Esophagus (tissue), 2 donors: ENCODE data around the gene SDC4. TPM values are rescaled to one million over a fixed set of nuclear protein-coding genes. Genes with fewer than 3 reads are reported as not detected.
A peak's percentile ranks its signal among the peaks of the same experiment; 100 is the strongest.

ENCODE experiments used
- H3K27ac ChIP-seq, 2 donors: one replicate each; pipeline ENCODE4 v1.5.1; 2013; ENCODE audit warnings: low read depth in 2 of 2, mild to moderate bottlenecking in 2 of 2, inconsistent platforms in 1 of 2, low read length in 1 of 2, moderate library complexity in 1 of 2
- H3K27me3 ChIP-seq, 2 donors: one replicate each; pipeline ENCODE4 v1.6.1; 2013; ENCODE audit warnings: low read length in 2 of 2, control low read depth in 1 of 2, mild to moderate bottlenecking in 1 of 2; ENCODE audit not compliant: insufficient read depth in 2 of 2, control insufficient read depth in 1 of 2
- H3K36me3 ChIP-seq, 2 donors: one replicate each; pipeline ENCODE4 v1.6.1; 2013; ENCODE audit warnings: low read length in 1 of 2; ENCODE audit not compliant: control insufficient read depth in 2 of 2, insufficient read depth in 2 of 2
- H3K4me1 ChIP-seq, 2 donors: one replicate each; pipeline ENCODE4 v1.6.1; 2013; ENCODE audit warnings: low read length in 1 of 2; ENCODE audit not compliant: control insufficient read depth in 2 of 2, insufficient read depth in 2 of 2
- H3K4me3 ChIP-seq, 2 donors: one replicate each; pipeline ENCODE4 v1.5.1; 2013; ENCODE audit warnings: low read length in 2 of 2, mild to moderate bottlenecking in 2 of 2, low read depth in 1 of 2, moderate library complexity in 1 of 2
- H3K9me3 ChIP-seq, 2 donors: one replicate each; pipeline ENCODE4 v1.6.1; 2013; ENCODE audit warnings: mild to moderate bottlenecking in 2 of 2, low read depth in 1 of 2, low read length in 1 of 2, moderate library complexity in 1 of 2; ENCODE audit not compliant: control insufficient read depth in 2 of 2, insufficient read depth in 1 of 2
- WGBS, 2 donors: extraction: QIAGEN DNeasy Blood & Tissue Kit; methylation state at CpG; one replicate each; pipeline ENCODE4 v1.1.7; 2013; 5-methylcytosine and 5-hydroxymethylcytosine counted together
- polyA plus RNA-seq, 2 donors: library from polyadenylated mRNA; stranded (reverse); fragments of 200-250 nt; gene quantifications; one replicate each; pipeline ENCODE4 v1.2.3, GENCODE V29; 2013
- donor health status: healthy with polysubstance abuse.
- donor health status: Bipolar disorder and iron deficiency.

The SDC4 gene
- polyA plus RNA-seq, 2 donors: 49.4 to 64.6 TPM

GRCh38 chr20:45304464-45304999, 43.7 kb downstream of the SDC4 start:
- peaks cover 0 to 2% of the 10 kb centered on the region in 2 donors for H3K27me3 ChIP-seq
- H3K36me3 ChIP-seq: no peaks in the 10 kb centered on the region
- H3K4me1 ChIP-seq: peaks cover 0 to 7% of the 10 kb centered on the region in 2 donors
- no peak overlapping the region for H3K4me3 ChIP-seq
- no peak overlapping the region for H3K27ac ChIP-seq
- H3K9me3 ChIP-seq: peaks cover 0 to 2% of the 10 kb centered on the region in 2 donors
- 73 to 84% methylated on average over 43 of the region's 43 CpGs for WGBS, 2 donors

GRCh38 chr20:45303586-45304463, 44.4 kb downstream of the SDC4 start:
- Histone ChIP-seq H3K4me3 (no peak overlapping the region), H3K36me3 (no peaks in the 10 kb centered on the region), H3K9me3 (peaks cover 0 to 2% of the 10 kb centered on the region in 2 donors), H3K27ac (no peak overlapping the region), H3K4me1 (peaks cover 0 to 7% of the 10 kb centered on the region in 2 donors), H3K27me3 (peaks cover 0 to 2% of the 10 kb centered on the region in 2 donors)
- 51 to 75% methylated on average over 42 to 47 of the region's 47 CpGs for WGBS, 2 donors

GRCh38 chr20:45301824-45302271, 46.4 kb downstream of the SDC4 start:
- H3K27me3 ChIP-seq: peaks cover 0 to 2% of the 10 kb centered on the region in 2 donors
- H3K36me3 ChIP-seq: no peaks in the 10 kb centered on the region
- peaks cover 0 to 3% of the 10 kb centered on the region in 2 donors for H3K4me1 ChIP-seq
- no peak overlapping the region for H3K4me3 ChIP-seq
- H3K27ac ChIP-seq: no peak overlapping the region
- peaks cover 0 to 2% of the 10 kb centered on the region in 2 donors for H3K9me3 ChIP-seq
- 77 to 84% methylated on average over 5 of the region's 5 CpGs for WGBS, 2 donors

- H3K36me3 ChIP-seq: no peaks in the 10 kb centered on the region
- H3K27me3 ChIP-seq: peaks cover 0 to 2% of the 10 kb centered on the region in 2 donors
Observed at GRCh38 chr20:45300961-45301360, 47.3 kb downstream of the SDC4 start.

GRCh38 chr20:45299786-45300185, 48.4 kb downstream of the SDC4 start:
- peaks cover 0 to under 1% of the 10 kb centered on the region in 2 donors for H3K27me3 ChIP-seq
- H3K4me3 ChIP-seq: no peak overlapping the region
- H3K36me3 ChIP-seq: no peaks in the 10 kb centered on the region
- H3K27ac ChIP-seq: no peak overlapping the region
- WGBS, 2 donors: 91 to 93% methylated on average over 6 of the region's 6 CpGs
- H3K4me1 ChIP-seq: no peaks in the 10 kb centered on the region
- H3K9me3 ChIP-seq: peaks cover 0 to 2% of the 10 kb centered on the region in 2 donors

More at GRCh38 chr20:45300961-45301360, 47.3 kb downstream of the SDC4 start:
- WGBS, 2 donors: 43 to 46% methylated on average over 4 of the region's 4 CpGs
- Histone ChIP-seq H3K27ac (no peak overlapping the region), H3K4me1 (no peaks in the 10 kb centered on the region), H3K9me3 (peaks cover 0 to 2% of the 10 kb centered on the region in 2 donors), H3K4me3 (no peak overlapping the region)

- Histone ChIP-seq H3K9me3 (no peaks in the 10 kb centered on the region), H3K36me3 (no peaks in the 10 kb centered on the region), H3K27ac (no peak overlapping the region), H3K4me1 (no peaks in the 10 kb centered on the region), H3K4me3 (no peak overlapping the region), H3K27me3 (no peaks in the 10 kb centered on the region)
- WGBS, 2 donors: 92 to 93% methylated on average over 48 to 52 of the region's 52 CpGs
Observed at GRCh38 chr20:45297786-45298497, 50.3 kb downstream of the SDC4 start.

- Histone ChIP-seq H3K4me1 (no peaks in the 10 kb centered on the region), H3K27me3 (no peaks in the 10 kb centered on the region), H3K9me3 (no peaks in the 10 kb centered on the region), H3K27ac (no peak overlapping the region), H3K36me3 (no peaks in the 10 kb centered on the region), H3K4me3 (no peak overlapping the region)
- WGBS, 2 donors: 93 to 100% methylated on average over 1 of the region's 1 CpG
Observed at GRCh38 chr20:45294659-45295058, 53.6 kb downstream of the SDC4 start.

- H3K27ac ChIP-seq: no peak overlapping the region
- no peaks in the 10 kb centered on the region for H3K36me3 ChIP-seq
- H3K4me3 ChIP-seq: peak overlapping the region in 1 of 2 donors; percentile 53
- H3K27me3 ChIP-seq: no peaks in the 10 kb centered on the region
- WGBS, 2 donors: 55 to 60% methylated on average over 5 of the region's 5 CpGs
- H3K4me1 ChIP-seq: no peaks in the 10 kb centered on the region
- H3K9me3 ChIP-seq: no peaks in the 10 kb centered on the region
Observed at GRCh38 chr20:45294003-45294368, 54.2 kb downstream of the SDC4 start.
